Bone marrow (tissue), 2 donors: ENCODE results near the gene COLQ.
A peak's percentile ranks its signal among the peaks of the same experiment; 100 is the strongest.

Experiments used
- DNase-seq, 2 donors: peaks; one replicate each; lab custom pipeline; 2025; lab: John Stamatoyannopoulos, UW

The COLQ gene

DNA sequence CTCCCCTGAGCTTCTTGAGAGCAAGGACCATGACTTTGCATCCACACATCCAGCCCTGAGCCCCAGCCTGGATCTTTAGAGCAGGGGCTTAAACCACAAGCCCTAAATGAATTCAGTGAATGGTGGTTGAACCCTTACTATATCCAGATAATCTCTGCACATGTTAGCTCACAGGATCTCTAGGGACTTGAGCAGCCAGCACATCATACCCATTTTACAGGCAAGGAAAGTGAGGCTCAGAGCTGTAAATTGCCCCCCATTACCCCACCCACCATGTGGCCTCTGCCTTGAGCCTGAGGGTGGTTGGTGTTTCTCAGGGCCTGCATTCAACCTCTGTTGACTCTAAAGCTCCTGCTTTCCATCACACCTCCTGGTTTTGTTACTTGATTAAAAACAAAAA lies 66.5 kb downstream of the COLQ start:
- no peak for DNase-seq

DNA sequence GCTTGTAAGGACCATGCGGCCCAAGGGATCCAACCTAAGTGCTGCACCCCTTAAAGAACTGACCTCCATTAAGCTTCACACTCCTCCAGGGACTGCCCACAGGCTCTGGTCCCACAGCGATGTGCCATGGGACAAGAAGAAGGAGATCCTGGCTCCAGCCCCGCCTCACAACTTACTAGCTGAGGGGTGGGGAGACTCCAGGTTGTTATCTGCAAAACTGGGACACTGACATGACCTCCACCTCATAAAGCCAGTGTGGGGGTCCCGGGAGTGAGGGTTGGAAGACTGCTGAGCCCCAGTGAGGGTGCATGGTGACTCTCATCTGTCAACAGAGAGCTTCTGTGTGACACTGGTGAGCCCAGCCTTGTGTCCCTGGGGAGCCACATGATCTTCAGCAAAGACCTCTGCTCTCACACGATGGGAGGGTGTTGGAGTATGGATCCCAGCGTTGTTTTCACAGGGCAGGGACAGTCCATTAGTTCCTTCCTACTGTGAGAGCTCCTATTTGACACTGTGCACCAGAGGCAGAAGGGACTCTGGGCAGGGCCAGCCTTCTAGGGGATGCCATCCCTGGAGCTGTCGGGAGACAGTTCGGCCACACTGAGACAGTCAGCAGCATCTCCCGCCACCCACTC lies 67.4 kb downstream of the COLQ start:
- no peak for DNase-seq

DNA sequence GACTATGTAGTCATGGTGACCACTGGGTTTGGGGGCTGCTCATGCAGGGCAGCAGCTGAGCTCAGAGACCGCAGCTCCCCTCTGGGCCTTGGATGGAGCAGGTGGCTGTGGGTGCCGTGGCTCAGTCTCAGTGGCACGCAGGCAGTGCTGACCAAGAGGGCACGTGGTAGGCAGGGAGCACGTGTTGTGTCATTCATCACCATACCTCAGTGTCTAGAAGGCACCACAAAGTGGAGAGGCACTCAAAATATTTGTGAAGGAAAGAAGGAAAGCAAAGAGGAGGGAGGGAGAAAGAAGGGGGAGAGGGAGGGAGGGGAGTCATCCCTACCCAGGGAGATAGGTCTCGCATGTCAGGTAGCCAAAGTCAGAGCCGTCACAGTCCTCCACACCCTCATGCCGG lies 68.0 kb downstream of the COLQ start:
- no peak for DNase-seq

DNA sequence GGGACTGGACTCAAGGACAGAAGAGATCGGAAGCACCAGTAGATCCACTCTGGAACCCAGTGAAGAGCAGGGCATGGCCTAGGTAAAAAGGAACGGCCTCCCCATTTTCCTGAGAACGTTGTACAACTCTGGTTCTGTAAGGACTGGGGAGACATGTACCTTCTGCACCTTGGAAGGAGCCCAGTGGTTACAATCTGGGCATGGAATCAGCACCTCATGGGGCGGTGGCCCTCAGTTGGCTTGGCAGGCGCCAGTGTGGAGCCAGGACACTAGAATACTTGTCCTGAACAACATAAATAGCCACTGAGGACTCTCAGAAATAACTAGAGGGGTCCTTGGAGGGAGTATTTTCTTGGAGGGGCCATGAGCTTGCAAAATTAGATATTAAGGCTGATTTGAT lies 68.5 kb downstream of the COLQ start:
- DNase-seq: no peak

DNA sequence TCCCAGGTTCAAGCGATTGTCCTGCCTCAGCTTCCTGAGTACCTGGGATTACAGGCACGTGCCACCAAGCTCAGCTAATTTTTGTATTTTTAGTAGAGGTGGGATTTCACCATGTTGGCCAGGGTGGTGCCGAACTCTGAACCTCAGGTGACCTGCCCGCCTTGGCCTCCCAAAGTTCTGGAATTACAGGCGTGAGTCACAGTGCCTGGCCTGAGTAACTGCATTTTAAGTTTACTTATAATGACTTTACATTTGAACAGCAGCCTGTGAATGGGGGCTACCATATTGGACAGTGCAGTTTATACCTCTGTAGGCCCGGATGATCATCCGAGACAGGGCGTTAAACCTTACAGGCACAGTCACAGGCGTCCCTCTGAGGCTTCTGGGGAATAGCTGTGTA lies 69.3 kb downstream of the COLQ start:
- DNase-seq: no peak

DNA sequence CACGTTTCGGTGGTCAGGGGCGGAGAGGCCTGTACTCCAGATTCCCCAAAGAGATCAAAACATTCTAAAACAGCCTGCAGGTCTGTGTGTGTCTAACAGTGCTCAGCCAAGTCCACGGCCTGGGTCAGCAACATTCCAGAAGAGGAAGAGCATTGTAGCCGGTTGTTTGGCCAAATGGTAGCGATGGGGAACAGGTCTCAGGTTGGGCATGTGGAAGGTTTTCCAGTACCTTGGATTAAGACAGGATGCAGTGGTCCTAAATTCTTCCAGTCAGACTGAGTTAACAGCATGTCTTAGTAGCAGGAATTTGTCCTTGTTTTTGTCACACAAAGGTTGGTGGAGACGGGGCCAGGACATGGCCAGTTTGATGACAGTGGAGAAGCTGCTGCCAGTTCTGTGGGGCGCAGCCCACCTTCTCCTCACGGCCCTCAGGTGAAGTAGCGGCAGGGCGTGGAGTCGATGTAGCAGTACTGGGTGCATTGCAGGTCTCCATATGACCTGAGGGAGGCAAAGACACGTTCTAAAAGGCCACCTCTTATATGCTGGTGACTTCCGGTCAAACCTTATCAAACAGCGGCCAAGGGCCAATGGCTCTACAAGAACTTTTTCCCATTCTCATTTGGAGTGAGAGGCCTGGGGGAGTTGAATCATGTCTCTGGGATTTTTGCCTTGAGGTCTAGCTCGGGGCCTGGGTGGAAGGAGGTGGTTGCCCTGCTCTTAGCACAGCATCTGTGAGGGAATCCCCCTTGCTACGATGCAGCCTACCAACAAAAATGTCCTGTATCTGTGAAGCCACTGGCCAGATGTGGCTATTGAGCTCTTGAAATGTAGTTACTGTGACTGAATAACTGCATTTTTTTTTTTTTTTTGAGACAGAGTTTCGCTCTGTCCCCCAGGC lies 70.0 kb downstream of the COLQ start:
- DNase-seq: no peak

DNA sequence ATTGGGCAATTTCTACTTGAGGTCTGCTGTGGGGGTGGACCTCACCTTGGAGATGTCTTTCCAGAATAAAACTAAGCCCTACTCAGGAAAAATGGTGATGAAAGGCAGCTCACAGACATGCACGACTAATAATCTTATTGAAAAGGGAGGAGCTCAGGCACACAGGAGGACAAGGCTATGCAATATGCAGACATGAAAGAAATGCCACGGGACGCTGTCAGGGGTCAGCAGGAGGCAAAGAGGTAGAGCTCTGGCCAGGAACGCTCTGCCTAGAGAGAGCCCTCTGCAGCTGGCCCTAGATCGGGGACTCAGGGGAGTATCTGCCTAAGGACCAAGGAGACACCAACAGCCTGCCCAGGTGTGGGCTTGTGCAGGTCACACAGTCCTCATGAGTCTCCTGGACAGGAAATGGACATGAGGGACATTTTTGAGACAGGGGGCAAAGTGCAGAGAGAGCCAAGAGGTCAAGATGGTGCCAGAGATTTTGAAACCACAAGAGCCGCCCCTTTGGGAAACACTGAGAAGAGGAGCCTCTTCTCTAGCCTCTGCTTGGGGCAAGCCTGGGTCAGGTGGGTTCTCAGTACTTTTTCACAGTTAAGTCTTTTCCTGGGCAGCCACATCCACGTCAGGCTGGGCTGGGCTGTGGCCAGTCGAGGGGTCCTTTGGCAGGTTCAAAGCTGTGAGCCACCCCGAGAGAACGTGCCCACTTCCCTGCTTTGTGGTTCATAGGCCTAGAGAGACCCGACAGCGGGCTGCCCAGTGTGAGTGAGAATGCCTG lies 70.9 kb downstream of the COLQ start:
- no peak for DNase-seq

DNA sequence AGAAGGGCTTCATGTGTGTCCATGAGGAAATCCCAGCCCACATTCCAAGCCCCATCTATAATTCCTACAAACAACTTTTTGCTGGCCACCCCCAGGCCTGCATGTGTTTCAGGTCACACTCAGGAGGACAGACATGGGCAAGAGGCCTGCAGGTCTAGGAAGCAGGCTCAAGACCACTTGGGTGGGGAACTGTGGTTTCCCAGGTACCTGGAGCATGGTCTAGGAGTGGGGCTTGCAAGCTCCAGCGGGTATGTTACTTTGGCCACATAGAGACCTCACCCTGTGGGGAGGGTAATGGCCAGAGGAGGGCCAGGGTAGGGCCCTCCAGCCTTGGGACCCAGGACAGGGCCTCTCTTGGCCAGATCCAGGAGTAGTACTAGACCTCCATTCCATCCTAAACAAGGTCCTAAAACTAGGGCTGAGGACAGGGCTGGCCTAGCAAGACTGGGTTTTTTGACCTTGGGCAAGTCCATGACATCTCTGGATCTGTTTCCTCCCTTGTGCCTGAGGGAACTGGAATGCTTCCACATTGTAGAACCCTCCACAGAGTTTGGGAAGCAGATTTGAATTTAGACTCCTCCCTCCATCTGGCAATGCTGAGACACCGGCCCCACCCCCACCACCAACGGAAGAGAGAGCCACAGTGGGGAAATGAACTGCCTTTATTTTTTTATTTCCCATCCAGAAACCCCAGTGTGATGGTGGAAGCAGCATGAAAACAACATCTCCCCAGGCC lies 71.8 kb downstream of the COLQ start:
- DNase-seq: no peak

DNA sequence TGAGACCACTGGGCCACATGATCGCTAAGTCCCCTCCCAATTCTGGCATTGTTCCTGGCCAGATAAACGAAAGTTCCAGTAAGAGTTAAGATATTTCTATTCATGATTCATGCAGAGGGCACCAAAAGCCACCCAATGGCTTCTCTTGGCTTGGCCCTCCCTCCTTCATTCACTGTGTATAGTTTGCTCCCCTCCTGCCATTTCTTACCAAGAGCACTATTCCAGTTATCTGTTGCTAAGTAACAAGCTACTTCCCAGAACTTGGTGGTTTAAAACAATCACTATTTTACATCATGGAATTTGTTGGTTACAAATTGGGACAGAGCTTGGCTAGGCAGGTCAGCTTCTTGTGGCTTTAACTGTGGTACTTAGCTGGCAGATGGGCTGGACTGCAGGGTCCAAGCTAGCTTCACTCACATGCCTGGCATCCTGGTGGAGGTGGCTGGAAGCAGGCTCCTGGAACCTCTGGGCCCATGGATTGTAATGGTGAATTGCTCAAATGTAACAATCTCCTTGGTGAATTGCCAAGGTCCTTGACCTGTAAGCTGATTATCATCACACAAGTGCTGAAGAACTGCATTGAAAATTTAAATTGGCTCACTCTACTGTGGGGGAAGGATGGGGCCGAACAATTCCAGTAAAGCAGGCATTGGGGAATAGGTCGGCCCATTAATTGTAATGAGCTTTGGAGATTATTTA lies 77.5 kb downstream of the COLQ start:
- no peak for DNase-seq

DNA sequence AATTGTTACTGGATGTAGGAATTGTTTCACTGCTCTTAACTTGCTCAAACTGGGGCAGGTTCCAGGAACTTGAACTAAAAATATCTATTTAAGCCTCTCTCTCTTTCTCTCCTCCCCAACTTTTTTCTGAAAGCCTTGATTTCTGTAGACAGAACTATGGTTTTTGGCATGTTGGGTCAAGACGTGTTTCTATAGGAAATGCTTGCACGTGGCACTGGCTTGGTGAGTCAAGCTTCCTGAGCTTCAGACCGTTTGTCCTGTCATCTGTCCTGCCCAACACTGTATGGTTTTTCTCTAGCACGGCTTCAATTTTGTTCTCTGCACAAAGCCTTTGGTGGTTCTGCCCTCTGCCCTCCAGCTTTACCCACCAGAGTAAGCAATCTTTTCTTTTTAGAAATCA lies 80.6 kb downstream of the COLQ start:
- DNase-seq: peak in 1 of 2 donors; percentile 86

DNA sequence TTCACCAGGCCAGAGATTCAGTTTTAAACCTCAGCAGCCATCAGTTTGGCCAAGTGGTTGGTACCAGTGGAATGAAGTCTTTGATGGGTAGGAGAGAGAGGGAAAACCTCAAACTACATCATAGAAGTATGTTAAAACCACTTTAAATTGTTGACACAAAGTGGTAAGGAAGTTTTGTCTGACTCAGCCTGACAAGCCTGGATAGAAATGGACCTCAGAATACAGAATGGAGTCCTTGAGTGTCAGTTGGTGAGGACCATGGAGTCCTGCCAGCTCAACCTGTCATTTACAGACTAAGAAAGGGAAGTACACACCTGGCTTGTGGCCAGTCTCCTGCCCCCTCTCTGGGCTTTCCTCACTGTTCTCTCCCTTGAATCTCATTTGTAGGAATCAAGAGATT lies 82.0 kb downstream of the COLQ start:
- no peak for DNase-seq

DNA sequence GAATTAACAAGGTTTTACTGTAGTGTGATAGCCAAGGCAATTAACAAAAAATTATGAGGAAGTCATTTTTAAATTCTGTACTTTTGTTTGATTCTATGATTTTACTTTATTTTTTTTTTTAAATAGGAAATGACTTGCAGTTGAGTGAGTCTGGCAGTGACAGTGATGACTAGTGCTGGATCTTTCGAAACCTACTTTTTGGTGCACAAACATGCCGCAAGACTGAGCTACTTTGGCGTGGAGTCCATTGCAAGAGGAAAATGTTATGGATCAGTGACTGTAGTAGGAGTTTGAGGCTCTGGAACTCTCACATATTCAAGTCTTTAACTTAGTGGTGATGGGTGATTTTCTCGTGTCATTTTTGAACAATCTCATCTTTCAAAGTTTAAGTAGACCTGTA lies 82.5 kb downstream of the COLQ start:
- peak in 1 of 2 donors; percentile 90 for DNase-seq

DNA sequence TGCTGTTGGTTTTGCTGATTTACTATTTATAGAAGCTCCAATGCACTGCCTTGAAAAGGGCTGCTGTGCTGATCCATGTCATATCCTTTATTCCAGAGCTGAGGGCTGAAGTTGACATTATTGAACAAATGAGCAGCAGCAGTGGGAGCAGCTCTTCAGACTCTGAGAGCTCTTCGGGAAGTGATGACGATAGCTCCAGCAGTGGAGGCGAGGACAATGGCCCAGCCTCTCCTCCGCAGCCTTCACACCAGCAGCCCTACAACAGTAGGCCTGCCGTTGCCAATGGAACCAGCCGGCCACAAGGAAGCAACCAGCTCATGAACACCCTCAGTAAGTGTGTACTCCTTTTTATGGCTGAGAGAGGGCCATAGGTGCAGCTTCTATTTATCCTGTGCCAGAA lies 85.3 kb downstream of the COLQ start:
- DNase-seq: no peak

DNA sequence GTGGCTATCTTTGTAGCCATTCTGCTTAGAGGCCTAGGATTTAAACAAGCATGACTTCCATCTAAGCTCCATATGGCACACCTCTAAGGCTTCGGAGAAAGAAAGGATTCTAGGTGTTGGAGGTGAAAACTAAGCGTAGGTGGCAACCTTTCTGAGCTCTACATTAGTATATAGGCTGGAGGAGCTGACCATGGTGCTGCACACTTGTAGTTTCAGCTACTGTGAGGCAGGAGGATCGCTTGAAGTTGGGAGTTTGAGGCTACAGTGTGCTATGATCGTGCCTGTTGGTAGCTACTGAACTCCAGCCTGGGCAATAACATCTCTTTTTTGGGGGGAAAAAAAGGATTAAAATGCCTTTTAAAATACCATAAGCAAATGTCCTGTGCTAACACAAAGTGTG lies 86.8 kb downstream of the COLQ start:
- DNase-seq: no peak

DNA sequence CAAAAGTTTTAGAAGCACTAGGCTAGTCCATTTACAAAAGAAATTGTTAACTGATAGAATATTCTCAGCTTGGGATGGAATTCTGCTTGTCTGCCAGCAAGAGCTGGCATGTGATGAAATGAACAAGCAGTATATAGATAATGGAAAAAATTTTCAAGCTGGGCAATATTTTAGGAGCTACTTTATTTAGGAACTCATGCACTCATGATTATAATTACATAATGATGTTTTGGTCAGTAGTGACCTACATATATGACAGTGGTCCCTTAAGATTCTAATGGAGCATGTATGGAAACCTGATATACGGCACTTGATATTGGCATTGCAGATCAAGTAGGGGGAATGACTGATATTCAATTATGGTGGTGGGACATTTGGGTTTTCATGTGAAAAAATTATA lies 88.0 kb downstream of the COLQ start:
- no peak for DNase-seq

DNA sequence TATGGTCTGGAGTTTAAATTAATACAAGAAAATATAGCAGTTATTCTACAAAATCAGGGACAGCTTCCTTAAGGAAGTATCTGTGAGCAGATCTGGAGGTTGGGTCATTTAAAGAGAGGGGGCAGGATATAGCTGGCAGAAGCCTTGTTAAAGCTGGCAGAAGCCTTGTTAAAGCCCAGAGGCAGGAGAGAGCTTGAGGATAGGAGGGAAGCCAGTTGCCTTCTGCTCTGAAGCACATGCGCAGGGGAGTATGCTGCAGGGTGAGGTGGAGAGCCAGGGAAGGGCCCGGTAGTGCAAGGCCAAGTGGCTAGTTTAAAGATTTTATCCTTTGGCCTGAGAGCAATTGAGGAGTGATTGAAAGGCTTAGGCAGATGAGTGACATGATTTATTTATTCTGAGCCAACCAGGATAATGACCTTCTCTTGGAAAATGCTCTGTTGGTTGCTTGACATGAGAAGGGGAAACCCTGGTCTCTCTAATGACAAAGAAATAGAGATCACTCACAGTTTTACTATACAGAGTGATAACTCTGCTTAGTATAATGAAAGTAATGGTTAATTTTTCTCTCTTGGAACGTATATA lies 90.2 kb downstream of the COLQ start:
- no peak for DNase-seq

DNA sequence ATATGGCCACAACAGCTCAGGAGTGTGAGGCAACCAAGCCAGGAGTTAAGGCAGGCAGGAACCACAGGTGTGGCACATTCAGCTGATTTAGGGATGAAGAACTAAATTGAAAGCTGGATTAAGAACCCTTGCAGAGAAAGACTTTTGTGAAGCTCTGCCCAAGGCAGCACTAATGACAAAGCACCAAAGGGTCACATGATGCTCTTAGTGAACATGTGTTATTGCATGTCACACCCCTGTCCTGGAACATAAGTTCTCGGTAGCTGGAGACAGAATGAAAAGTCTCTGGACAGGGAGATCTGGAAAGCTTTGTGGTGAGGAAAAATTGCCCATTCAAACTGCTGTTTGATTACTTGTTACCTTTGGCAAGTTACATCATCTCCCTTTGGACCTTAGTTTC lies 90.9 kb downstream of the COLQ start:
- DNase-seq: no peak

DNA sequence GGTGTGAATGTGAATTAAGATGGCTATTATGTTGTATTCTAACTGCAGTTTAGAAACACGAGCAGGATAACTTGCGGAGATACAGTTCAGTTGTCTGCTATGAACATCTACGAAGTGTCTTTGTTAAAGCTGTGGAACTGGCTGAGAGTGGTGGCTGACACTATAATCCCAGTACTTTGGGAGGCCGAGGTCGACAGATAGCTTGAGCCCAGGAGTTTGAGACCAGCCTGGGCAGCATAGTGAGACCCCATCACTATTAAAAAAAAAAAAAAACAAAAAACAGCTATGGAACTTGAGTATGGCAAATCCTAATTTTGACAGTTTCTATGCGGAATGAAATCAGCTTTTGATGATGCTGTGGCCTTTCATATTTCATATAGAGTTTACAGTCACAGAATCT lies 92.4 kb downstream of the COLQ start:
- no peak for DNase-seq

DNA sequence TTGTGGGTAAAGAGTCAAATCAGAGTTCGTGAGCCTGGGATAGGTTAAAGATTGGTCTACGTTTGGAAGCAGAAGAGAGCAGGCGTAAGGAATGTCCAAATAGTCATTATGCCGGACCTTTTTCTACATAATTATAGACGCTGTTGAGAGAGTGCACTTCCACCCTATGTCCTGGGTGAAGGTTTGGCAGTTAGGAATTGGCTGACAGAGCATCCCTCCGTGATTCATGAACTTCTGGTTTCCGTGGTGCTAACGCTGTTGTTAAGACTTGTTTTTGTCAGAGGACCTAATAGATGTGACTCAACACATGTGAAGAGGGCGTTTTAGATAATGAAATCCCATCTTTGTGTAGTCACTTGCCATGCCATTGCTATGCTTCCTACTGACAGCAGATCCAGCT lies 93.0 kb downstream of the COLQ start:
- peak in 1 of 2 donors; percentile 25 for DNase-seq

DNA sequence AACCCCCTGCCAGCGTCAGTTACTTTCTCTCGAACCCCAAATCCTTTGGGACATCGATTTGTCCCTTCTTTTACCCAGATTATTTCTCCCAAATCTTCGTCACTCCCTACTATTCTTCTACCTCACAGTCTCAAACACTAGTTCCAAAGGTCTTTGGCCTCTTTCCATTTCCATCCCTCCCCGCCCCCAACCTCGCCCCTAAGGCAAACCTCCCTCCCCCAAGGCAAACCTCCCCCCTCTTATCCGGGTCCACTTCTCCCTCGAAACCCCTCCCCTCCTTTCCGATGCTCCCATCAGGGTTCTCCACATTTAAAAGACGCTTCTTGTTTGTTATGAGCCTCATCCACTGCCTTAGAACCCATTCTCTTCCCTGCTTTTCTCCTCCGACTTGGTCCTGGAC lies 93.5 kb downstream of the COLQ start:
- DNase-seq: no peak

DNA sequence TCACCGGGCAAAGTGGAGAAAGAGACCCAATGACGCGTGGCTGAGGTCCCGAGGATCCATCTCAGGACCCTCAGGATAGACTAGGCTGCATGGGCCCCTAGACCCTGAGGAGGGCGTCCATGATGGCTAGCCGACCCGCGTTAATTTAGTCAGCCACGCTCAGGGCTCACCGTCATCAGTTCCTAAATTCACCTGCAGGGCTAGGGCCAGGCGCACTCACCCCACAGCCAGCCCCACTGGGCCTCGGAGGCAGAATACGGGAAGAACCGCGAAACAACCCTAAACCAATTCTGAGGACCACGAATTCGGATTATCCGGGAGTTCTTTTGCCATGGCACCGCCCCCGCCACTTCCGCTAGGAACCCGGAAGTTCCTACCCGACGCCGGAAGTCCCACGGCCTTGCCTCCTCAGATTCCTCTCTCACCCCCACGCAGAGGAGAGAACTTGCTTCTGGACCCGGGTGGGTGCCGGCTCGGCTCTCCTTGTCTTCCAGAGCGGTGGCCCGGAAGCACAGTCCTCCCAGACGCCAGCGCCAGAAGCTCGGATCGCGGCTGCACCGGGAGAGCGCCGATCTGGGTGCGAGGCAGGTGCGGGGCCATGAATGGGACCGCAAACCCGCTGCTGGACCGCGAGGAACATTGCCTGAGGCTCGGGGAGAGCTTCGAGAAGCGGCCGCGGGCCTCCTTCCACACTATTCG lies 94.2 kb downstream of the COLQ start, which contains the start of the genes EAF1 and METTL6:
Gene EAF1, plus strand, starts transcription at position 417 of the 699 bp plus-strand sequence. Its CDS starts 182 bp downstream, at position 599.
Gene METTL6, minus strand, starts transcription at position 363 of the 699 bp plus-strand sequence. CDS start 1,033 bp downstream, outside the sequence.
- DNase-seq: peak; percentile 61 to 71
